CD4-positive, alpha-beta T cell treated with Interleukin-6 for 4 hours (primary cell): ENCODE results near the gene CCL28.

Experiments used
- DNase-seq: peaks from one replicate; pipeline ENCODE4 v3.0.0-alpha.2; 2020; ENCODE audit warnings: mixed read lengths

CCL28 gene

GRCh38 chr5:43354774-43355173 is 57.4 kb downstream of the CCL28 start:
- no peak for DNase-seq

GRCh38 chr5:43353668-43354067 is 58.5 kb downstream of the CCL28 start:
- no peak for DNase-seq

GRCh38 chr5:43352915-43353314 is 59.3 kb downstream of the CCL28 start:
- DNase-seq: no peak

- no peak for DNase-seq
These were observed 60.1 kb downstream of the CCL28 start for GRCh38 chr5:43352131-43352530.

- DNase-seq: no peak
These were observed 63.3 kb downstream of the CCL28 start for GRCh38 chr5:43348861-43349363.

- no peak for DNase-seq
These were observed 64.0 kb downstream of the CCL28 start for GRCh38 chr5:43348207-43348606.

- no peak for DNase-seq
These were observed 73.3 kb downstream of the CCL28 start for GRCh38 chr5:43338862-43339261.

- DNase-seq: no peak
These were observed 76.0 kb downstream of the CCL28 start for GRCh38 chr5:43336159-43336558.

GRCh38 chr5:43335681-43336080 is 76.5 kb downstream of the CCL28 start:
- no peak for DNase-seq

GRCh38 chr5:43332401-43332800 is 79.8 kb downstream of the CCL28 start:
- DNase-seq: no peak
